Measurements from ENCODE around the gene GADD45G.

Gene GADD45G

GRCh38 chr9:89600831-89601230 lies 4.0 kb upstream of the GADD45G start:
- H3K4me3 Mint-ChIP-seq: no peak overlapping the region
- peaks cover 25% of the 10 kb centered on the region for H3K4me1 Mint-ChIP-seq (ENCODE audit: low read depth)
- H3K36me3 Mint-ChIP-seq (ENCODE audit: low read depth): no peaks in the 10 kb centered on the region
- no peak overlapping the region for H3K27ac Mint-ChIP-seq
- no peaks in the 10 kb centered on the region for H3K9me3 Mint-ChIP-seq
- H3K27me3 Mint-ChIP-seq: peaks cover 20% of the 10 kb centered on the region

- Mint-ChIP-seq H3K9me3 (no peaks in the 10 kb centered on the region), H3K4me1 (ENCODE audit: low read depth) (peaks cover 30% of the 10 kb centered on the region), H3K4me3 (no peak overlapping the region), H3K36me3 (ENCODE audit: low read depth) (peaks cover under 1% of the 10 kb centered on the region), H3K27ac (no peak overlapping the region), H3K27me3 (peaks cover 20% of the 10 kb centered on the region)
These were observed 3.5 kb upstream of the GADD45G start for GRCh38 chr9:89601306-89601705.

DNA sequence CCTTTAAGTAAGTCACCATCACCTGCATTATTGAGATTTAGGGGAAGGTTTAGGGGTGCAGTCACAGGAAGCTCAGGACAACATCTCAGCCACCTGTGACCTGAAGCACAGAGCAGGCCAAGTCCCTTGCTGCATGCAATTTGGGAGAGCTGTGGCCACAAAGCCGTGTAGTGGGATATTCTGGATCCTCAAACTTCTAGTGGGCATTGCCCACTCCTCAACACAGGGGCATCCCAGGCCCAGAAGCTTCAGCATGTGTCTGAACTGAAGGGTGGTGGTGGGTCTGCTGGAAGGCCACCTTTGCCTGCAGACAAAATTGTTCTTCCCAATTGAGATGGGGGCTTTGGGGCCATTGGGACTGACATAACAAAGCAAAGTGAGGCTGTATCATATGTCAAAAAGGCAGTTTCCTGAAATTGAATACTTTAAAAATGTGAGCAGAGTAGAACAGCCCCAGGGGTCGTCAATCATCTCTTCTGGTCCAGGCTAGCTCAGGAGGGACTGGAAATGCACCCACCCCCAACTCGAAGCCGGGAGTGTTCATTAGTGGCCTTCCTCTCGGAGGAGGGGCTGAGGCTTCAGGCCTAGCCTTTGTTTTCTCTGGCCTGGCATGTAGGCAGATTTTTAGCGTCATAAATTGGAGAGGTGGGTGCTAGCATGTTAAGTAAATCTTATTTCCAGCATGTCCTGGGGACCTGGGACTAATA lies 2.8 kb upstream of the GADD45G start:
- Mint-ChIP-seq H3K4me3 (no peak overlapping the region), H3K4me1 (ENCODE audit: low read depth) (peaks cover 37% of the 10 kb centered on the region), H3K36me3 (ENCODE audit: low read depth) (peaks cover 4% of the 10 kb centered on the region), H3K9me3 (no peaks in the 10 kb centered on the region), H3K27me3 (peaks cover 20% of the 10 kb centered on the region), H3K27ac (no peak overlapping the region)

DNA sequence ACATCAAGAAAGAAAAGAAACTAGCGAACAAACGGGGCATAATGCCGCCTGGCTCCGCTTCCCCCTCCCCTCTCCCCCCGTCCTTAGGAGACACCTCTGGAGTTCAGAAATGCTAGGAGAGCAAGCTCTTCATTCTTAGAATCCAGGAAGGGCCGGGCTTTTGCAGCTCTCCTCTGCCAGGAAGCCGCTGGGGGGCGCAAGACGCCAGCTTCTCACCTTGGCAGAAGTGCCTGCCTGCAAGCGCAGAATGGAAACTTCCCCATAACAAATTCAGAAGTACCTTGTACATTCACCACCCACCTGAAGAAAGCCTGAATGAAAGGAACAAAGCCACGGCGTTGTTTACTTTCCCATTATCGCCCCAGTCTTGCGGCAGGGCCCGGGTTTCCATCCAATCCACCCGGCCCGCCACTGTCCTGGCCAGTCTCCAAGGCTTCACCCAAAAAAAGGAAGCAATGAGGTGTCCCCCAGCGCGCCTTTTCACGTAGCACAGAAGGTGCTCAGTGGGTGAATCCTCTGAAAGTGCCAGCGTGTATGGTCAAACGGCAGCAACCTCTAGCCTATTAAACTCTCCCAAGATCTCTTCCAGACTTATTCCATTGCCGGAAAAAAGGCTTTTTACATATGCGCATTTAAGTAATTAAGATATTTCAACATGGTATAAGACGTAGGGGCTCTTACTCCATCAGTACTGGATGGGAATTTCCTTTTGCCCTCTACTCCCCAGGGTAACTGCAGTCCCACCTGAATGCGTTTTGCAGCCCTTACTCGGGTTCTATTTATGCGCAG lies 1.6 kb upstream of the GADD45G start:
- peak overlapping the region; percentile 22 for H3K27ac Mint-ChIP-seq
- H3K4me1 Mint-ChIP-seq (ENCODE audit: low read depth): peaks cover 44% of the 10 kb centered on the region
- peak overlapping the region; percentile 79 for H3K4me3 Mint-ChIP-seq
- H3K36me3 Mint-ChIP-seq (ENCODE audit: low read depth): peaks cover 4% of the 10 kb centered on the region
- no peaks in the 10 kb centered on the region for H3K9me3 Mint-ChIP-seq
- H3K27me3 Mint-ChIP-seq: peaks cover 26% of the 10 kb centered on the region

DNA sequence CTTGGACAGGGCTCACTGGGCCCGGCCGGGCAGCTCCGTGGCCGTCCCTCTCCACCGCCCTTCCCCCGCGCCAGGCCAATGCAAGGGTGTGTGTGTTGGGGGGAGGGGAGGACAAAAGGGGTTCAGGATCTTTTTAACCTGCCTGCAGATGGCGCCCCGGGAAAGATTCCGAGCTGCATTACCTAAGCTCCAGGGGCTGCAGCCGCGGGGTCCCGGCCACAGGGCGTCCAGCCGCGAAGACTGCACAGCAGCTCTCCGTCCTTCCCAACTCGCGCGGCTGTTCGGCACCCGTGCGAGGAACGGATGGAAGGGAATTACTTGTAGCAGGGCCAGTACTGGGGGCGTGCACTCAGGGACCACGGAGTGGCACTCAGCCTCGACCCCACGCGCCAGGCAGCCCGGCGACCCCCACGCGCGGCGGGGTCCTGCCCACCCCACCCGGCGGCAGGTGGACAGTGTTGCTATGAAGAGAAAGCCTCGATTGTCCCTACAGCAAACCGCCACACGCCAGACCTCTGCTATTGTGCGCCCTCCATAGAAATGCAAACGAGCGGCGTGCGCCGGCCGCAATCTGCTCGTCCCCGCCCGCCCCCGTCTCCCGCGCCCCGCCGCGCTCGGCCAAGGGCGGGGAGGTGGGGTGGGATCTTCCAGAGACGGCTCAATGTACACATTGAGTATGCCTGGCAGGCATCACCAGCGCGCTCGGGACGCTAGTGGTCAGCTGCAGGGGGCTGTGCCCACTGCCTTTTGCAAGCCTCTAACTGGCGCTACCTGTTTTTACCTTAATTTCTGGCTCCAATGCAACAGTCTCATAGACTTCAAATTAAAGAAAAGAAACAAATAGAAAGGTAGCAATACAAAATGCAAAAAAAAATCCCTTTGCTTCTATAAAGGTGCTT lies 796 bp upstream of the GADD45G start:
- Mint-ChIP-seq H3K4me3 (peak overlapping the region; percentile 84), H3K9me3 (no peaks in the 10 kb centered on the region), H3K4me1 (ENCODE audit: low read depth) (peaks cover 44% of the 10 kb centered on the region), H3K36me3 (ENCODE audit: low read depth) (peaks cover 4% of the 10 kb centered on the region), H3K27me3 (peaks cover 26% of the 10 kb centered on the region), H3K27ac (peak overlapping the region; percentile 38)

DNA sequence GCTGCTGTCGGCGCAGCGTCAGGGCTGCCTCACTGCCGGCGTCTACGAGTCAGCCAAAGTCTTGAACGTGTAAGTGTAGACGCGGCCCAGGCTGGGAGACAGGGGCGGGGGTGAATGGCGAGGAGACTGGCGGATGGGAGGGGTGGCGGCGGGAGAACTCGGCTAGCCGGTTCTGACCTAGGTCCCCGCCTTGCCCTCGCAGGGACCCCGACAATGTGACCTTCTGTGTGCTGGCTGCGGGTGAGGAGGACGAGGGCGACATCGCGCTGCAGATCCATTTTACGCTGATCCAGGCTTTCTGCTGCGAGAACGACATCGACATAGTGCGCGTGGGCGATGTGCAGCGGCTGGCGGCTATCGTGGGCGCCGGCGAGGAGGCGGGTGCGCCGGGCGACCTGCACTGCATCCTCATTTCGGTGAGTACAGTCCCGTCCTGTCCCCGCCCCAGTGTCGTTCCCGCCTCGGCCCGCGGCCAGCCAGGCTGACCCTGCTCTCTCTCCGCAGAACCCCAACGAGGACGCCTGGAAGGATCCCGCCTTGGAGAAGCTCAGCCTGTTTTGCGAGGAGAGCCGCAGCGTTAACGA lies 745 bp downstream of the GADD45G start:
- Mint-ChIP-seq H3K9me3 (no peaks in the 10 kb centered on the region), H3K27me3 (peaks cover 19% of the 10 kb centered on the region), H3K27ac (peak overlapping the region; percentile 72), H3K4me3 (peak overlapping the region; percentile 84), H3K4me1 (ENCODE audit: low read depth) (peaks cover 44% of the 10 kb centered on the region), H3K36me3 (ENCODE audit: low read depth) (peaks cover 4% of the 10 kb centered on the region)

DNA sequence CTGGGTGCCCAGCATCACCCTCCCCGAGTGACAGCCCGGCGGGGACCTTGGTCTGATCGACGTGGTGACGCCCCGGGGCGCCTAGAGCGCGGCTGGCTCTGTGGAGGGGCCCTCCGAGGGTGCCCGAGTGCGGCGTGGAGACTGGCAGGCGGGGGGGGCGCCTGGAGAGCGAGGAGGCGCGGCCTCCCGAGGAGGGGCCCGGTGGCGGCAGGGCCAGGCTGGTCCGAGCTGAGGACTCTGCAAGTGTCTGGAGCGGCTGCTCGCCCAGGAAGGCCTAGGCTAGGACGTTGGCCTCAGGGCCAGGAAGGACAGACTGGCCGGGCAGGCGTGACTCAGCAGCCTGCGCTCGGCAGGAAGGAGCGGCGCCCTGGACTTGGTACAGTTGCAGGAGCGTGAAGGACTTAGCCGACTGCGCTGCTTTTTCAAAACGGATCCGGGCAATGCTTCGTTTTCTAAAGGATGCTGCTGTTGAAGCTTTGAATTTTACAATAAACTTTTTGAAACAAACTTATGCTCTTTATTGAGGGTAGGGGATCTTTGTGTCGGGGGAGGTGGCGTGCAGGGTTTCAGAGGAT lies 1.3 kb downstream of the GADD45G start:
- H3K27me3 Mint-ChIP-seq: peaks cover 14% of the 10 kb centered on the region

DNA sequence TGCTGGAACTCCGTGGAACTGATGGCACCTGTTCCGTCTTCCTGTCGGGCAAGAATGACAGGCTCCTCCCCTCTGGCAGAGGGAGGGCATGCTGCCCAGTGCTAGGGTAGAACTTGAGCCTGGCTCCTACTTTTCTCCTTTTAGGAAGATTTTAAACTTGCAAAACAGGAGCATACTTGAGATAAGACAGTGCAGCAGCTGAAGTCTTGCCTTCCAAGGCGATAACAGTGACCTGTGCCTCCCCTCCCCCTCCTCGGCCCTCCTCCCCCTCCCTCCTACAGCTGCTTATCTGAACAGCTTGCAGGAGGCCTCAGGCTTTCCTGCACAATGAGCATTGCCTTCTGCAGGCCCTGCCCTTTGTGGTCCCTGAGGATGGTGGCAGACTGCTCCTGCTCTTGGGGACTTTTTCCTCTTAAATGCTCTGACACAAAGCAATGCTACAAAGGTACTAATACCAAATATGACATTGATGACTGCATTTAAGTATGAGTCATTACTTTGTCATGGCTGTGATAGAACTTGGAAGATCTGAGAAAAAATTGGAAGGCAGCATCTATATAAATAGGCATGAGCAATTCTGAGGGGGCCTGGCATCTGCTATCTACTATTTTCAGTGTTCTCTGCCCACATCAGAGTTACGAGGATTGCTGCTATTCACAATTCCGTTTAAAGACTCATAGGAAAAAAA lies 2.0 kb downstream of the GADD45G start:
- H3K4me1 Mint-ChIP-seq (ENCODE audit: low read depth): peaks cover 44% of the 10 kb centered on the region
- peak overlapping the region; percentile 84 for H3K27ac Mint-ChIP-seq
- no peaks in the 10 kb centered on the region for H3K9me3 Mint-ChIP-seq
- peaks cover 14% of the 10 kb centered on the region for H3K27me3 Mint-ChIP-seq
- peak overlapping the region; percentile 84 for H3K4me3 Mint-ChIP-seq
- peaks cover 4% of the 10 kb centered on the region for H3K36me3 Mint-ChIP-seq (ENCODE audit: low read depth)

More for the DNA sequence above, 1.3 kb downstream of the GADD45G start:
- no peaks in the 10 kb centered on the region for H3K9me3 Mint-ChIP-seq
- peaks cover 4% of the 10 kb centered on the region for H3K36me3 Mint-ChIP-seq (ENCODE audit: low read depth)
- H3K4me3 Mint-ChIP-seq: peak overlapping the region; percentile 84
- H3K4me1 Mint-ChIP-seq (ENCODE audit: low read depth): peaks cover 44% of the 10 kb centered on the region
- H3K27ac Mint-ChIP-seq: peak overlapping the region; percentile 84

- Mint-ChIP-seq H3K4me1 (ENCODE audit: low read depth) (peaks cover 41% of the 10 kb centered on the region), H3K9me3 (no peaks in the 10 kb centered on the region), H3K36me3 (ENCODE audit: low read depth) (peaks cover 4% of the 10 kb centered on the region), H3K4me3 (no peak overlapping the region), H3K27ac (no peak overlapping the region), H3K27me3 (peaks cover 10% of the 10 kb centered on the region)
These were observed 4.0 kb downstream of the GADD45G start for GRCh38 chr9:89608641-89609335.

DNA sequence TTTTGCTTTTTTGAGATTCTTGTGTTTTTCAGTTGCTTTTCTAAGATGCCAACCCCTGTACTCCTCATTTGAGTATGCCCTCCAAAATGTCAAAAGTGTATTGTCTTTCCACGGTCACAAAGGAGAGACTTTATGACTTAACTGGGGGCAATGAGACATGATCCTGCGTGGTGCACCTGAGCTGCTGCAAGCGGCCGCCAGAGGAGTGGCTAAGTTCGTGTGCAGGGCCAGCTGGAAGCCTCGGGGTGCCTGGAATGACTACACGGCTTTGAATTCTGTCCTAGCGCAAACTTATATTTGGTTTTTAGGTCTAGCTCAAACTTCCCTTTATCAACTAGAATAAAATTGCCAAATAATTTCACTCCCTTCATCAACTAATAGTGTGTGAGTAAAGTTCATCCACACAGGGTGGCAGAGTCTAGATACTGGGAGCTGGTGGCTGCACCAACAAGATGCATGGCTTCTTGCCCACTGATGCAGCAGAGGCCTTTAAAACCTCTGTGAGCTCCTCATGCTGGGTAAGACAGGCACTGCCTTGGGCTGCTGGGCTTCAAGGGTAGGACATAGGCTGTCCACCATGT lies 4.7 kb downstream of the GADD45G start:
- Mint-ChIP-seq H3K27me3 (peaks cover 10% of the 10 kb centered on the region), H3K4me3 (no peak overlapping the region), H3K9me3 (no peaks in the 10 kb centered on the region), H3K36me3 (ENCODE audit: low read depth) (peaks cover 4% of the 10 kb centered on the region), H3K27ac (no peak overlapping the region), H3K4me1 (ENCODE audit: low read depth) (peaks cover 40% of the 10 kb centered on the region)

DNA sequence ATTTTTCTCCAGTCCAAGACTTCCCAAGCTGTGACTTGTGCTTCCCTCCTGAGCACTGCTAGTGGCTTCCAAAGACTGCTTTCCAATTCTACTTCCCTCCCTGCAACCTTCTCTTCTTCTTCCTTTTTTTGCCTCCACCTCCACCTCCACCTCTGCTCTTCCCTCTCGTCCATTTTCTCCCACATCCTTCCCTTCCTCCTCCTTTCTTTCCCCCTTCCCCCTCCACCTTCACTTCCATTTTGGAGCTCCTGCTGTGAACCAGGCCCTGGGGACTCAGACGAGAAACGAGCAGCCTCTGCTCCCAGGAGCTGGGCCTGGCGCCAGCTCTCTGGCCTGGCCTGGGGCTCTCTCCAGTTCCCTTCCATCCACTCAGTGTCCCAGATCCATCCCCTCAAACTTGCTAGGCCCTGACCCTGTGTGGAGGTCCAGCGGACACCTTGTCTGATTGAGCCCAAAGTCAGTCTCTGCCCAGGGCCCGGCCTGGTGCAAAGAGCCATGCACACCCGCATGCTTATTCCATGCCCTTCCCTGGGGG lies 5.6 kb downstream of the GADD45G start:
- peaks cover 10% of the 10 kb centered on the region for H3K27me3 Mint-ChIP-seq
- H3K4me1 Mint-ChIP-seq (ENCODE audit: low read depth): peaks cover 32% of the 10 kb centered on the region
- no peak overlapping the region for H3K4me3 Mint-ChIP-seq
- H3K27ac Mint-ChIP-seq: no peak overlapping the region
- peaks cover 4% of the 10 kb centered on the region for H3K36me3 Mint-ChIP-seq (ENCODE audit: low read depth)
- H3K9me3 Mint-ChIP-seq: no peaks in the 10 kb centered on the region

DNA sequence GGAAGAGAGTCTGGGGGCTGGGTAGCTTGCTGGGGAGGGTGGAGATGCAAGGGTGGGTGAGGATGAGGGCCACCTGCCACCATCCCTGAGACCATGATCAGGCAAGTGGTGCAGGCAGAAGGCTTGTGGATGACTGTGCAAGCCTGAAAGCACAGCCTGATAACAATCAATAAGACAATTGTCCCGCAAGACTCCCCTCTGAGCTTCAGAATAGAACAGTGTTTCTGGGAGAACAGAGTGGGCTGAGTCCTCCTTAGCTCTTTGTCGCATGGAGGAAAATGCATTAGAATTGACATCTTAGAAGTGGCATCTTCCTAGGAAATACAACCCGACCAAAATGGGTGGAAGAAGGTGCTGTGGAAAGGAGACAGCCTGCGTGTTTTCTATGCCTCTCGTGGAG lies 6.6 kb downstream of the GADD45G start:
- H3K36me3 Mint-ChIP-seq (ENCODE audit: low read depth): peaks cover 2% of the 10 kb centered on the region
- H3K4me1 Mint-ChIP-seq (ENCODE audit: low read depth): peaks cover 23% of the 10 kb centered on the region
- H3K4me3 Mint-ChIP-seq: no peak overlapping the region
- no peak overlapping the region for H3K27ac Mint-ChIP-seq
- H3K27me3 Mint-ChIP-seq: peaks cover 10% of the 10 kb centered on the region
- no peaks in the 10 kb centered on the region for H3K9me3 Mint-ChIP-seq
